HG03432 (cell line): Measurements from ENCODE around the gene STPG4.

Experiments
- ATAC-seq: cut with Tn5 transposase; IDR thresholded peaks from one replicate; pipeline ENCODE4 v1.9.1; 2021; ENCODE audit warnings: mild to moderate bottlenecking, moderate library complexity; ENCODE audit not compliant: unreplicated experiment

The STPG4 gene

DNA sequence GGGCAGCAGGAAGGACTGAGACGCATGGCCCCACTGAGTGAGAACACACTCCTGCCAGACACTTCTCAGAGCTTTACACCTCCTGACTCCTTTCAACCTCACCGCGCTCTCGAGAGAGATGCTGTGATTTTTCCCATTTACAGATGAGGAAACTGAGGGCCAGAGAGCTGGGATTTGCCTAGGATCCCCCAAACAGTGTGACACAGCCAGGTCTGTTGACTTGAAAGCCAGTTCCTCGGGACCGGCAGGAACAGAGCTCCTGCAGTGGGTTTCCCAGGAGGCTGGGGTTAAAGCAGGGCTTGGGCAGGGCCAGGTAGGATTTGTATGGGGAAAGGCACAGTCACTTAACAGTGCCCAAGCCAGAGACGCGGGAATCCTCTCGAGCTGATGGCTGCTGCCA, 81.9 kb downstream of the STPG4 start:
- ATAC-seq: no peak

- ATAC-seq: no peak
These were observed 82.3 kb downstream of the STPG4 start for GRCh38 chr2:47072728-47073191.

GRCh38 chr2:47072018-47072691, 83.0 kb downstream of the STPG4 start:
- peak; percentile 2 for ATAC-seq

DNA sequence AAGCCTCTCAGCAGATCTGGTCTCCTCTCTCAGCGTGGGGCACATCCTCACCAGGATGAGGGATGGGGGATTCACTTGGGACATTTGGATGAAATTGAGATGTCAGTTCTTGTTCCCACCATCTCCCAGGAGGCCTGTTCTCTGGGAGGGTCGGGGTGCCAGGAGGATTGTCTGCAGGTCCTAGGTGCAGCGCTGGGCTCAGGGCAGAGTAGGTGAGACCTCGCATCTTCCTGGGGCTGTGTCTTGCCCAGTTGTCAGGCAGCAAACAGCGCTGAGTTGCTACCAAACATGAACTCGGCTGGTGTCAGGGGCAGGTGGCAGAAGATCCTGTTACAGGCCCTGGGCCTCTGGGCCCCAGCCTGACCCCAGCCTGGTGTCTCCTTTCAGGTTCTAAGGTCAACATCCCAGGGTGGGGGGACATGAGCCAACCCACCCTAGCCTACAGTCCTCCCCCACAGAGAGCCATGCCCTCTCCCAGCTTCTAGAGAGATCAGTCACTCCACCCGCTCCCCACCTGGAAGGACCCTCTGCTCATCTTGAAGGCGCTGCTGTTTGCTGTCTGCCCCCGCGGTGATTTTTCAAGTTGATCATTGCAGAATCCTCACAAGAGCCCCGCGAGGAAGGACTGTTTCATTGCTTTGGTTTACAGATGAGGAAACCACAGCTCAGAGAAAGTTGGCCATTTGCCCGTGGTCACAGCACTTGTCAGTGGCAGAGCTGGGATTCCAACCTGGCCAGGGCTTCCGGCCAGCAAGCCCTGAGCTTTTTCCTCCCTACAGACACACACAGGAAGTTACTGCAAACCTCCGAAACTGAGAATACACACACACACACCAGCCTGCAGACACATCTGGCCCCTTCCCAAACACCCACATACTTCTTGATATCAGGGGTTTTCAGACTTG, 83.9 kb downstream of the STPG4 start:
- peak; percentile 89 for ATAC-seq

- no peak for ATAC-seq
These were observed 84.8 kb downstream of the STPG4 start for GRCh38 chr2:47070155-47070919.

- ATAC-seq: no peak
These were observed 85.4 kb downstream of the STPG4 start for GRCh38 chr2:47069628-47070154.

- ATAC-seq: no peak
These were observed 86.0 kb downstream of the STPG4 start for GRCh38 chr2:47068981-47069627.

GRCh38 chr2:47067788-47068407, 87.2 kb downstream of the STPG4 start:
- ATAC-seq: no peak

GRCh38 chr2:47065771-47066380, 89.2 kb downstream of the STPG4 start:
- ATAC-seq: no peak

GRCh38 chr2:47065343-47065742, 89.8 kb downstream of the STPG4 start:
- no peak for ATAC-seq

- no peak for ATAC-seq
These were observed 91.0 kb downstream of the STPG4 start for GRCh38 chr2:47064106-47064505.

DNA sequence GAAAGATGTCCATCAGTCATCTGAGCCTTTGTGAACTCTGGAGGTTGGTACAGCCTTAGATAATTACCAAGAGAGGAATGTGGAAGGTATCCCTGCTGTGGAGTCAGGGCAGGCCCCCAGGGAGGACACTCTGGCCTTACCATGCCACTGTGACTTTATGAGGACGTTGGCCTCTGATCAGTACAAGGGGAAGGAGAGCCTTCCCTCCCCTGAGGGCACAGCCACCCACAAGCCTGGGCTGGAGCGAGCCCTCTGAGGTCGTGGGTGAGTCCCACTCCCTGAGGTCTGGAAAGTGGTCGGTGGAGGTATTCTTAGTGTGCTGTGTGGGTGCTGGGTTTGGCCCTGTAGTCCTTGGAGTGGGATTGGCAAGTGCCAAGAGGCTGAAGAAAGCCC, 91.6 kb downstream of the STPG4 start:
- ATAC-seq: no peak

- ATAC-seq: no peak
These were observed 92.2 kb downstream of the STPG4 start for GRCh38 chr2:47062681-47063537.

DNA sequence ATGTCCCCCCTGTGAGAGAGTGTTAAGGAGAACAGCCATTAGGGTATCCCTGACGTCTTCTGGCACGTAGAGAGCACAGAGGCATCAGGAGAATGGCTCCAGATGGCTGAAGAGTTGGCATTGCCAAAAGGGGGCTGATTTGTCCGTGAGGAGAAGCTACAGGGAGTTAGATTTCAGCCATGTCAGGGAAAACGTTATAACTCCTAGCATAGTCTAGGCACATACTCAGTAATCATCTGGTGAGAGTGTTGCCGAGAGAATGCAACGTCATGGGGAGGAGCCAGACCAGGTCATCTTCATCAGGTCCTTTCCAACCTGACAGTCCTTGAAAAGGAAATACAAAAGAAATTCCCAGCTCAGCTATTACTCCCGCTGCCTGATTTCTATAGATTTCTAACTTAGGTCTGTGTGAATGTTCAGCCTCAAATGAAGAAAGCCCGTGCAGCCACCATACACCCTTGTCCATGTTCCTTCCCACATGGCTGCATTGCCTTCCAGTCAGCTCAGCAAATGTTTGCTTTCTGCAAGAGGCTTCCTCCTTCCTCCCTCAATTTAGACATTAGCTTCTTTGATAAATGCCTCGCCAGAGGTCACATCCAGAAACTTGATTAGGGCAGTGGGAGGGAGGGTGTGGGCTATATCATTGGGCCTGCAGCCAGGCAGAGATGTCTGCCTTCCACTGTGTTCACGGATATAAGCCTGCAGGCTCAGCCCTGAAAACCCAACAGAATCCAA, 93.0 kb downstream of the STPG4 start:
- no peak for ATAC-seq

GRCh38 chr2:47060652-47061170, 94.4 kb downstream of the STPG4 start:
- no peak for ATAC-seq

GRCh38 chr2:47058003-47058931, 96.8 kb downstream of the STPG4 start:
- peak; percentile 56 for ATAC-seq

DNA sequence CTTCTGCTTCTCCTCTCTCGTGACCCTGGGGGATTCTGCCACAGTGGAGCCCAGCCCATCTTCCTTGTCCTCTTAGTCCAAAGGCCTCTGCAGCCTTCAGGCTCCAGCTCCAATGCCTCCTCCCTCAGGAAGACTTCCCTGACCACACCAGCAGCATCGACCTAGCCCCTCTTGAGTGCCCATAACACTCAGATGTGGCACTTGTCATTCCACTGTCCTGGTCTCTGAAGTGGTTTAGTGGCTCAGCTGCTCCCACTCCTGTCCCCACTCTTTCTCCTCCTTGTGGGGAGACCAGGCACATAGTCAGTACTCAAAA, 97.5 kb downstream of the STPG4 start:
- ATAC-seq: no peak
